Measurements from ENCODE around the gene TACR3. TPM values are rescaled to one million over a fixed set of nuclear protein-coding genes. Genes with fewer than 3 reads are reported as not detected.
"Not testable (repeated sequence)": the region's sequence is repeated elsewhere in the genome, so short reads cannot be mapped to it uniquely, and the experiment has no call there.

TACR3 gene
- total RNA-seq, result not detected

DNA sequence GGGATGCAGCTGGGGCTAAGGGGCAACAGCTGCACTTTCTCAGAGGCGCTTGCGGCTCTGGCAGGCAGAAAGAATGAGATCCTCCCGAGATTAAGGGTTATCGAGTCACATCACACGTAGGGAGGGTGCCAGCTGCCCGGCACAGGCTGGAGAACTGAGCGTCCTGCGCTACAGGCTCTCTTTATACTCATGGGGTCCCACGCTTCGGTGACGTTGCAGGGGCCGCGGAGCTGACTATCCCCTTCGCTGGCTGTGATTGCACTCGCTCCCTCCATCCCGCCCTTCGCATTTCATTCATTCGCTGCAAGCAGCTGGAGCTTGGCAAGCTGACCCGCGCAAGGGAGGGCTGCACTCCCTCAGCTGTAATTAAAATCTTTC is at the start of gene TACR3:
TSS of gene TACR3 (minus strand) at position 156 of the 378 bp plus-strand sequence. CDS start 310 bp downstream, outside the sequence.
- Histone ChIP-seq H3K27ac (no peak within 1 kb of the TSS), H3K4me1 (no peaks in the 10 kb centered on the region), H3K4me3 (peak within 1 kb of the TSS in 1 of 2 donors; percentile 6), H3K9me3 (no peaks in the 10 kb centered on the region), H3K36me3 (no peaks in the 10 kb centered on the region), H3K27me3 (no peaks in the 10 kb centered on the region)
- intact Hi-C loops (cut with DNase I), result no loop called here
- TF ChIP-seq CTCF (IDR thresholded peaks at IDR 0.05), result no peak
- no peak for DNase-seq (ENCODE audit: low spot score in 2 of 2)

GRCh38 chr4:103757631-103758030 is 37.8 kb upstream of the TACR3 start:
- intact Hi-C loops (cut with DNase I), result no loop called here
- TF ChIP-seq CTCF (IDR thresholded peaks at IDR 0.05), result no peak
- no peaks in the 10 kb centered on the region for H3K36me3 ChIP-seq

DNA sequence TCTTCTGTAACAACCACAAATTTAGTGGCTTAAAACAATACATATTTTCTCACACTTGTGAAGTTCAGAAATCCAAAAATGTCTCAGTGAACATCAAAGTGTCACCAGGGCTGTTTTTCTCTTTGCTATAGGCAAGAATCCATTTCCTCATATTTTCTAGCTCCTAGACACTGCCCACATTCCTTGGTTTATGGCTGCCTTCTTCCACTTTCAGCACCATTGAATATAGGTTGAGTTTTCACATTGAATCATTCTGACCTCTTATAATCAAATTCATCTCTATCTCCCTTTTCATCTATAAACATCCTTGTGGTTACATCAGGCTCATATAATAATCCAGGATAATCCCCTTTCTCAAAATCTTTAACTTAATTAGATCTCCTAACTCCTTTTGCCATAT is 37.0 kb upstream of the TACR3 start:
- H3K27me3 ChIP-seq, result no peaks in the 10 kb centered on the region
- no peak for DNase-seq (ENCODE audit: low spot score in 2 of 2)

More at GRCh38 chr4:103757631-103758030, 37.8 kb upstream of the TACR3 start:
- no peaks in the 10 kb centered on the region for H3K9me3 ChIP-seq
- DNase-seq (ENCODE audit: low spot score in 2 of 2), result no peak
- H3K27ac ChIP-seq, result no peak overlapping the region
- H3K4me3 ChIP-seq, result no peak overlapping the region
- H3K27me3 ChIP-seq, result no peaks in the 10 kb centered on the region
- no peaks in the 10 kb centered on the region for H3K4me1 ChIP-seq

GRCh38 chr4:103754844-103755243 is 35.1 kb upstream of the TACR3 start:
- H3K27me3 ChIP-seq, result no peaks in the 10 kb centered on the region
- TF ChIP-seq CTCF (IDR thresholded peaks at IDR 0.05), result no peak
- H3K9me3 ChIP-seq, result no peaks in the 10 kb centered on the region
- no peaks in the 10 kb centered on the region for H3K4me1 ChIP-seq
- no peak for DNase-seq (ENCODE audit: low spot score in 2 of 2)
- no peak overlapping the region for H3K4me3 ChIP-seq
- intact Hi-C loops (cut with DNase I), result no loop called here
- no peaks in the 10 kb centered on the region for H3K36me3 ChIP-seq
- no peak overlapping the region for H3K27ac ChIP-seq

More for the DNA sequence above, 37.0 kb upstream of the TACR3 start:
- Histone ChIP-seq H3K4me1 (no peaks in the 10 kb centered on the region), H3K36me3 (no peaks in the 10 kb centered on the region), H3K9me3 (no peaks in the 10 kb centered on the region), H3K27ac (no peak overlapping the region), H3K4me3 (no peak overlapping the region)
- no peak for TF ChIP-seq CTCF (IDR thresholded peaks at IDR 0.05)
- intact Hi-C loops (cut with DNase I), result no loop called here

DNA sequence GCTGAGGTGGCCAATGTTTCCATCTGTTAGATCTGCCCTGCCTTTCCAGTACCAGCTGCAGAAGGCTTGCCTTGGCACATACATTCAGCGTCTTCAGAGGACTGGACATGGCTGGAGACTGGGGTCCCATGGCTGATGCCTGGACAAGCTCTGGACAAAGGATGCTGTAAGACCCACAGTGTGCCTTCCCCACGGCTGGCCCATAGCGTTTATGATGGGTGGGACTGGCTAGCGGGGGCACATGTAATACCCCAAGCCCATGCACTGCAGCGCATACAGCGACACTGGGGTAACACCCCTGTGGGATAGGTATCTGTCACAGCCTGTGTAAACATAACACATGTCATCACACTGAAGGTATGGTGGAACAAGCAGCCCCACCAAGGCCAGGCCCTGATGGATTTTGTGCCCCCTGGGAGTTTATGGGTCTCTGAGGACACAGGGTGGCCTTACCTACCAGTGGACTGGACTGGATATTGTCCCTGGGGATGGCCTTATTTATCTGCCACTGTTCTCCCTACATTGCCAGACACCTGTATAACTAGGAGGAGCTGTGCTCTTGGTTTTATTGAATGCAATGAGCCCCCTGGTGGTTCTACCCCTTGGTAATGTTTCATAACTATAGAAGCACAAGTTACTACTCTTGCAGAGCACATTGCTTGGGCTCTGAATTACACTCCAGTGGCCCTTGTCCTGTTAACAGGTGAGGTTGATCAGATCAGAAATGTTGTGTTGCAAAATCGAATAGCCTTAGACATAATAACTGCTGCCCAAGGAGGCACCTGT is 34.3 kb upstream of the TACR3 start:
- no peaks in the 10 kb centered on the region for H3K9me3 ChIP-seq
- no peak overlapping the region for H3K4me3 ChIP-seq
- TF ChIP-seq CTCF (IDR thresholded peaks at IDR 0.05), result no peak
- H3K36me3 ChIP-seq, result no peaks in the 10 kb centered on the region
- no peaks in the 10 kb centered on the region for H3K27me3 ChIP-seq
- no peak overlapping the region for H3K27ac ChIP-seq
- DNase-seq (ENCODE audit: low spot score in 2 of 2), result no peak
- no peaks in the 10 kb centered on the region for H3K4me1 ChIP-seq
- intact Hi-C loops (cut with DNase I), result no loop called here

DNA sequence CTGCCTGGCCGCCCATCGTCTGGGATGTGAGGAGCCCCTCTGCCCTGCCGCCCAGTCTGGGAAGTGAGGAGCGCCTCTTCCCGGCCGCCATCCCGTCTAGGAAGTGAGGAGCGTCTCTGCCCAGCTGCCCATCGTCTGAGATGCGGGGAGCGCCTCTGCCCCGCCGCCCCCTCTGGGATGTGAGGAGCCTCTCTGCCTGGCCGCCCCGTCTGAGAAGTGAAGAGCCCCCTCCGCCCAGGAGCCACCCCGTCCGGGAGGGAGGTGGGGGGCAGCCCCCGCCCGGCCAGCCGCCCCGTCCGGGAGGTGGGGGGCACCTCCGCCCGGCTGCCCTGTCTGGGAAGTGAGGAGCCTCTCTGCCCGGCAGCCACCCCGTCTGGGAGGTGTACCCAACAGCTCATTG is 3.4 kb upstream of the TACR3 start:
- H3K9me3 ChIP-seq; DNase-seq (ENCODE audit: low spot score in 2 of 2); H3K4me1 ChIP-seq; H3K27ac ChIP-seq; H3K27me3 ChIP-seq; intact Hi-C loops (cut with DNase I); H3K4me3 ChIP-seq; H3K36me3 ChIP-seq: not testable (repeated sequence)
